Motor neuron (in vitro differentiated cells): ENCODE measurements around the gene ZSWIM1. TPM values are rescaled to one million over a fixed set of nuclear protein-coding genes. Genes with fewer than 3 reads are reported as not detected.

Experiments
- ATAC-seq, 8 experiments: fragments of 200-7000 bp; cut with Tn5 transposase; replicated peaks in 6 of 8; 2 replicates each; pipeline ENCODE4 v1.8.0; 2021; ENCODE audit warnings: mild to moderate bottlenecking in 8 of 8, moderate library complexity in 8 of 8
- H3K27ac ChIP-seq, 2 donors: fragments of 250-450 bp; sonication (Bioruptor Pico); 2 replicates each; pipeline ENCODE4 v1.9.0; 2021; ENCODE audit warnings: antibody characterized with exemption in 2 of 2, mild to moderate bottlenecking in 2 of 2, moderate library complexity in 1 of 2
- H3K4me1 ChIP-seq, 2 donors: fragments of 250-450 bp; sonication (Bioruptor Pico); replicated peaks in 1 of 2; 2 replicates each; pipeline ENCODE4 v1.6.1; 2021; ENCODE audit warnings: antibody characterized with exemption in 2 of 2, mild to moderate bottlenecking in 2 of 2, moderate library complexity in 1 of 2
- H3K4me3 ChIP-seq, 5 donors: fragments of 250-450 bp; sonication (Bioruptor Pico); 2 replicates each; pipeline ENCODE4 v1.9.0; 2021; ENCODE audit warnings: antibody characterized with exemption in 5 of 5, mild to moderate bottlenecking in 5 of 5, moderate library complexity in 4 of 5
- WGBS, 10 experiments: fragments of 450-650 bp; shearing (Covaris generic); methylation state at CpG; one replicate each; pipeline ENCODE4 v1.0.0; 2022; 5-methylcytosine and 5-hydroxymethylcytosine counted together
- in situ Hi-C, 9 experiments: fragments of 400-800 bp; cut with MboI; loops; one replicate each; pipeline ENCODE4 v1.15.0; 2021; ENCODE audit warnings: low sequenced_read_pairs in 9 of 9, low pct_unique_long_range_greater_than_20kb in 2 of 9; ENCODE audit not compliant: unreplicated experiment in 9 of 9
- total RNA-seq, 8 experiments: library from RNA; unstranded; fragments of 300-600 nt; gene quantifications; 2 replicates each; pipeline versions ENCODE4 v1.2.3 to v1.2.4, GENCODE V29; 2022

The ZSWIM1 gene
- total RNA-seq, 8 experiments from 2014 or later: 6.6 to 12.3 (median 8.9) TPM

DNA sequence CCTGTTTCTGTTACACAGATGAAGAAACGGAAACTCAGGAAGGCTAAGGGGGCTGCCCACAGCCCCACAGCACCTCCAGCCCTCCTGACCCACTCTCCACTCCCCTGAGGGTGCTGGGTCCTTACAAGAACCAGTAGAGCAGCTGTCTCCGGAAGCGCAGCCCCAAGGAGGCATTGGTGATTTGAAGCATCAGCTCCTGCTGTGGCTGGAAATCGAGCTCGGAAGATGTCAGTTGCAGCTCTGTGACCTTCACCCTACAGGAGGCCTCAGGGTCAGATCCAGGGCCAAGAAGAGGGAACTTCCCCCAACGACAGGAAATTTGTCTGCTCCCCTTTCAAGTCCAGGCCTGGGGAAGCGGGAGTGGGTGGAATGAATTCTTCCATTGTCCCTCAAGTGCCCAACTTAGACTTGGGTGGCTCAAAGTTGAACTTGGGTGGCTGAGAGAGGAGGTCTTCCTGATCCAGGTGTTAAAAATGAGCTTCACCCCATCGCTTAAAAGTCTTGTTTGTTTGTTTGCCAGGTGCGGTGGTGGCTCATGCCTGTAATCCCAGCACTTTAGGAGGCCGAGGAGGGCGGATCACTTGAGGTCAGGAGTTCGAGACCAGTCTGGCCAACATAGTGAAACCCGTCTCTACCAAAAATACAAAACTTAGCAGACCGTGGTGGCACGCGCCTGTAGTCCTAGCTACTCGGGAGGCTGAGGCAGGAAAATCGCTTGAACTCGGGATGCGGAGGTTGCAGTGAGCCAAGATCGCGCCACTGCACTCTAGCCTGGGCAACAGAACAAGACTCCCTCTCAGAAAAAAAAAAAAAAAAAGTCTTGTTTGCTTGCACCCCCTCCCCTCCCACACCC lies 29.0 kb downstream of the ZSWIM1 start:
- Histone ChIP-seq H3K4me3 (peak overlapping the region; percentile 28 to 50 (median 35)), H3K4me1 (peaks cover 7 to 15% of the 10 kb centered on the region in 2 donors), H3K27ac (peak overlapping the region; percentile 0 to 41)
- in situ Hi-C loops: no loop called here
- WGBS, 10 experiments: 60 to 100% (median 91%) methylated on average over 1 to 11 of the region's 22 CpGs; no CpG with 5 or more reads in 2 of the 10 experiments
- no peak for ATAC-seq

DNA sequence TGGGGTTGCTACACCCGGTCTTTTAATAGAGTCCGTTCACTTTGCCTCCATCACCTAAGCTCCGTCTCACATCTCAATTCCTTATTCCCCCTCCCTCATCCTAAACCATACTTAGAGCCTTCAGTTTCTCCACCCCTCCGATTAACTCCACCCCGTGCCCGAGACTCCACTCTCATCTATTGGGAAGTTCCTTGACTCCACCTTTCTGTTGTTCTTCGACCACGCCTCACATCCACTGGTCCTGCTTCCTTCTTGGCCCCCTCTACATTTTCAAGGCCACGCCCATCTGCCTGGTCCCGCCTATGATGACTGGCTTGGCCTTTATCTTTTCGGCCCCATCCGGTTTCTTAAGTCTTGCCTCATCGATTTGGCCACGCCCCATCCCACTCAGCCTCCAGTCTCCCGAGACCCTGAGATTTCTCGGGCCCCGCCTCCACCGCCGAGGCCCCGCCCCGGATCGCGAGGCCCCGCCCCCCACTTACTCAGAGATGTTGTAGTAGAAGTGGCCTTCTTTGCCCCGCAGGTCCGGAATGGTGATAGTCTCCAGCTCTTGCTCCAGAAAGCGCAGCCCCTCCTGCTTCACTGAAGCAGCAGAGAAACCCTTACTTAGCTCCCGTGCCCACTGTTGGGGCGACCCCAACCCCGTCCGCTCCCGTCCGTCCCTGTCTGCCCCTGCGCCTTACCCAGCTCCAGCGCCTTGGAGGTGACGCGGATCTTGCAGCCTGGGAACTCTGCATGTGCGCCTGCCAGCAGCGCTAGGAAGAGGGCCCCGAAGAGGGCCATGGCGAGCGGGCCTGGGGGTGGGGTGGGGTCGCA lies 29.9 kb downstream of the ZSWIM1 start:
- Histone ChIP-seq H3K27ac (peak overlapping the region; percentile 78 to 84), H3K4me1 (peaks cover 7 to 15% of the 10 kb centered on the region in 2 donors), H3K4me3 (peak overlapping the region; percentile 31 to 50 (median 38))
- in situ Hi-C loops: no loop called here
- ATAC-seq: peak; percentile 68 to 88 (median 76)
- WGBS, 10 experiments: 0 to 6% (median 0%) methylated on average over 1 to 7 of the region's 43 CpGs; no CpG with 5 or more reads in 3 of the 10 experiments

DNA sequence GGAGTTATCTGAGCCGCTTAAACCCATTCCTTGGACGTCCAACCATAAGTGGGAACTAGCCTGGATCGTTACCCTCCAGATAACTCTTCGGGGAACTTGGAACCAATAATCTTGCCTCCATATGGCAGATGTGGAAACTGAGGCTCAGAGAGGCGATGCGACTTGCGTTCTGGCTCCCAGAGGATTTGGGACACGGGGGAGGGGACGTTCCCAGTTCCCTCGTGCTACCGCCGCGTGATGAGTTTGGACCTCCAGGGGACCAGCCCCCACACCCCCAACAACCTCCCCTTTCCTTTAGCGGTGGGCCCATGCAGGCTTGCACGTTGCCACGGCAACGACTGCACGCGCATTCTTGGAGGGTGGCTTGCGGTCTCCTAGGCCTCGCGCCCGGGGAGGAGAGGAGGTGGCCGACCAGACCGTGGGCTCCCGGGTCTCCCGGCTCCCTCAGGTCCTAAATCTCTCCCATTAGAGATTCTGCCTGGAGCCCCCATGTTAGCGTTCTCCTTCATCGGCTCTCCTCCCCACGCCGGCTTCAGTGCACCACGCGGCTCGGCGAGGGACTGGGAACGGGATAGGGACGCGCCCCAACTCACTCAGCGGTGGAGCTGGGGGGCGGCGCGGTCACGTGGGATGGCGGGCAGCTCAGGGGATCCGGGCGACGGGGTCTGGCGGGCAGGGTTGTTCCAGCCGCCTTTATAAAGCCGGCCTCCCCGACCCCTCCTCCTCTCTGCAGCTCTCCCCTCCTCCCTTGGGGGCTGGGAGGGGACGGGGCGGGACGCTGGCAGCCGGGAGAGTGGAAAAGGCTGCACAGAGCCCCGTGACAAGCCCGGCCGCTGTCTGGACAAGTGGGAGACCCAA lies 30.7 kb downstream of the ZSWIM1 start, which contains the start of gene PLTP:
Gene PLTP (minus strand): TSS at position 670 of the 858 bp plus-strand sequence. CDS start 703 bp downstream, outside the sequence.
- Histone ChIP-seq H3K4me3 (peak within 1 kb of the TSS; percentile 31 to 50 (median 38)), H3K27ac (peak within 1 kb of the TSS; percentile 78 to 84), H3K4me1 (peaks cover 7 to 15% of the 10 kb centered on the region in 2 donors)
- WGBS, 10 experiments: 0% methylated on average over 1 of the region's 58 CpGs; no CpG with 5 or more reads in 8 of the 10 experiments
- peak; percentile 20 to 74 (median 70) for ATAC-seq
- in situ Hi-C loops: no loop called here

DNA sequence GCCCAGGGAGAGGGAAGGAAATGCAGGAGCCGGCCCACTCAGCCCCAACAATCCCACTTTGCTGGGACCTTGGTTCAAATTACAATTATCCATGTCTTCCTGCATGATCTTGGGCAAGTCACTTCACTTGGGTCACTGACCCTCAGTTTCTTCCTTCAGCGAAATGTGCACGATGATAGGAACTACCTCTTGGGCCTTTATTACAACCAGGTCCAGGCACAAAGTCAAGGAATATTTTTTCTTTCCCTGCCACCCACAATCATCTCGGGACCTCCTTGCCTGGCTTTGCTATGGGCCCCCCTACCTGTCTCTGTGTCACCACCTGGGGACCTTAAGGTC lies 31.3 kb downstream of the ZSWIM1 start:
- WGBS, 10 experiments: 0 to 80% (median 38%) methylated on average over 1 to 4 of the region's 4 CpGs; no CpG with 5 or more reads in 4 of the 10 experiments
- H3K4me3 ChIP-seq: peak overlapping the region; percentile 31 to 50 (median 38)
- in situ Hi-C loops: no loop called here
- H3K4me1 ChIP-seq: peaks cover 7 to 15% of the 10 kb centered on the region in 2 donors
- no peak for ATAC-seq
- H3K27ac ChIP-seq: peak overlapping the region; percentile 78 to 84

DNA sequence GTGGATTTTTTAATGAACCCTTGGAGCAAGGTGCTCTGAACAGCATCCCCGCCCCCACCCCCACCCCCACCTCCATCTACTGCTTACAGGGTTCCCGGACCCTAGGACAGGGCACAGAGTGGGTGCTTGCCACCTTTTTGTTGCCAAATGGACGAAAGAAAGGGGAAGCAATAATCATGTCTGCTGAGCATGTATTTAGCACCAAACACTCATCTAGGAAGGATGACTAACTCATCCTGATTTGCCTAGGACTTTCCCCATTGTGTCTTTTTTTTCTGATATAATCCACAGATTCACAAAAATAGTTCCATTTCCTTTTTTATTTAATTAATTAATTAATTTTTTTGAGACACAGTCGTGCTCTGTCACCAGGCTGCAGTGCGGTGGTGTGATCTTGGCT lies 32.1 kb downstream of the ZSWIM1 start:
- H3K4me3 ChIP-seq: no peak overlapping the region
- ATAC-seq: no peak
- no peak overlapping the region for H3K27ac ChIP-seq
- H3K4me1 ChIP-seq: peaks cover 7 to 15% of the 10 kb centered on the region in 2 donors
- in situ Hi-C loops: no loop called here
- 33 to 100% (median 93%) methylated on average over 2 to 3 of the region's 5 CpGs; no CpG with 5 or more reads in 4 of the 10 experiments for WGBS, 10 experiments

DNA sequence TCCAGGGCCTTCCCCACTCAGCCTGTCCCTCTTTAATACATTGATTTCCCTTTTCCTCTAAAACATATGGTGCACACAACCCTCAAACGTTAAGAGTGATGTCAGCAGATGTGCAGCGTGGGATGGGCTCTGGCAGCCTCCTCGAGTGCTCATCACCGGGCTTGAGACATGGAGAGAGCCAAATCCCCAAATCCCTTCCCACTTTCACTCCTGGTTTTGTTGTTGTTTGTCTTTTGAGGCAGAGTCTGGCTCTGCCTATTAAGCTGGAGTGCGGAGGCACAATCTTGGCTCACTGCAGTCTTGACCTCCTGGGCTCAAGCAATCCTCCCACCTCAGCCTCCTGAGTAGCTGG lies 36.7 kb downstream of the ZSWIM1 start:
- no peak overlapping the region for H3K27ac ChIP-seq
- WGBS, 10 experiments: 8 to 90% (median 71%) methylated on average over 1 to 5 of the region's 5 CpGs; no CpG with 5 or more reads in 3 of the 10 experiments
- H3K4me3 ChIP-seq: no peak overlapping the region
- ATAC-seq: peak in 3 of 8 experiments; percentile 9 to 27 (median 25)
- in situ Hi-C loops: no loop called here
- peaks cover under 1% of the 10 kb centered on the region in 2 donors for H3K4me1 ChIP-seq

DNA sequence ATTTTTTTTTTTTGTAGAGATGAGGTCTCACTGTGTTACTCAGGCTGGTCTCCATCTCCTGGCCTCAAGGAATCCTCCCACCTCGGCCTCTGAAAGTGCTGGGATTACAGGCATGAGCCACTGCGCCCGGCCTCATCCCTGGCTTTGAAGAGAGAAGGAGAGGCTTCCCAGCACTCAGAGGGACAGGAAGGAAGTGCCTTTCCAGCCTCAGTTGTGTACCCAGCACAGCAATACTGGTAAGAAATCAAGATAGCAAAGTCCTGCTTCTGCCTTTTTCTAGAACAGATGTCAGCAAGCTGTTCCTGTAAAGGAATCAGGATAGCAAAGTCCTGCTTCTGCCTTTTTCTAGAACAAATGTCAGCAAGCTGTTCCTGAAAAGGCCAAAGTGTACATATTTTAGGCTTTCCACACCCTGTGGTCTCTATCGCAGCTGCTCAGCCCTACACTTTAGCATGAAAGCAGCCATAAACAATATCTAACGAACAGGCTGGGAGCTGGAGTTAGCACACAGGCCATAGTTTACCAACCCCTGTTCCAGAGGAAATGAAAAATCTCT lies 37.2 kb downstream of the ZSWIM1 start:
- no peak overlapping the region for H3K27ac ChIP-seq
- WGBS, 10 experiments: 17 to 100% (median 75%) methylated on average over 1 to 5 of the region's 5 CpGs; no CpG with 5 or more reads in 2 of the 10 experiments
- H3K4me1 ChIP-seq: no peaks in the 10 kb centered on the region
- no peak overlapping the region for H3K4me3 ChIP-seq
- in situ Hi-C loops: no loop called here
- ATAC-seq: peak in 3 of 8 experiments; percentile 16 to 54 (median 53)

DNA sequence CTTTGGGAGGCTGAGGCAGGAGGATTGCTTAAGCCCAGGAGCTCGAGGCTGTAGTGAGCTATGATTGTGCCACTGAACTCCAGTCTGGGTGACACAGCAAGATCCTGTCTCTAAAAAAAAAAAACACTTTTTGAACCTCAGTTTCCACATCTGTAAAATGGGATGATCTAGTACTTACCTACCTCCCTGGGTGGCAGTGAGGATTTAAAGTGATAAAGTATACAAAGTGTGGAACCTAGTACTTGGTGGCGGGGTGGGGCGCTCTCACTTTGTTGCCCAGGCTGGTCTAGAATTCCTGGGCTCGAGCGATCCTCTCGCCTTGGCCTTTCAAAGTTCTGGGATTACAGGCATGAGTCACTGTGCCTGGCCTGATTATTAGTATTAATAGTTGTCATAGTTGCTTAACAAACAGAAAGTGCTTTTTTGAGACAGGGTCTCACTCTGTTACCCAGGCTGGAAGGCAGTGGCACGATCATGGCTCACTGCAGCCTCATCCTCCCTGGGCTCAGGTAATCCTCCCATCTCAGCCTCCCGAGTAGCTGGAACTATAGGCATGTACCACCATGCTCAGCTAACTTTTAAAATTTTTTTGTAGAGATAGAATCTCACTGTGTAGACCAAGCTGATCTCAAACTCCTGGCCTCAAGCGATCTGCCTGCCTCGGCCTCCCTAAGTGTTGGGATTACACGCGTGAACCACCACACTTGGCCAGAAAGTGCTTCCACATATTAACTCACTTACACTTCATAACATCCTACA lies 37.9 kb downstream of the ZSWIM1 start:
- whole genome bisulfite sequencing, 10 experiments: 72 to 100% (median 82%) methylated on average over 3 to 7 of the region's 12 CpGs; no CpG with 5 or more reads in 3 of the 10 experiments
- Histone ChIP-seq H3K4me3 (no peak overlapping the region), H3K4me1 (no peaks in the 10 kb centered on the region), H3K27ac (no peak overlapping the region)
- in situ Hi-C loops: no loop called here
- no peak for ATAC-seq

DNA sequence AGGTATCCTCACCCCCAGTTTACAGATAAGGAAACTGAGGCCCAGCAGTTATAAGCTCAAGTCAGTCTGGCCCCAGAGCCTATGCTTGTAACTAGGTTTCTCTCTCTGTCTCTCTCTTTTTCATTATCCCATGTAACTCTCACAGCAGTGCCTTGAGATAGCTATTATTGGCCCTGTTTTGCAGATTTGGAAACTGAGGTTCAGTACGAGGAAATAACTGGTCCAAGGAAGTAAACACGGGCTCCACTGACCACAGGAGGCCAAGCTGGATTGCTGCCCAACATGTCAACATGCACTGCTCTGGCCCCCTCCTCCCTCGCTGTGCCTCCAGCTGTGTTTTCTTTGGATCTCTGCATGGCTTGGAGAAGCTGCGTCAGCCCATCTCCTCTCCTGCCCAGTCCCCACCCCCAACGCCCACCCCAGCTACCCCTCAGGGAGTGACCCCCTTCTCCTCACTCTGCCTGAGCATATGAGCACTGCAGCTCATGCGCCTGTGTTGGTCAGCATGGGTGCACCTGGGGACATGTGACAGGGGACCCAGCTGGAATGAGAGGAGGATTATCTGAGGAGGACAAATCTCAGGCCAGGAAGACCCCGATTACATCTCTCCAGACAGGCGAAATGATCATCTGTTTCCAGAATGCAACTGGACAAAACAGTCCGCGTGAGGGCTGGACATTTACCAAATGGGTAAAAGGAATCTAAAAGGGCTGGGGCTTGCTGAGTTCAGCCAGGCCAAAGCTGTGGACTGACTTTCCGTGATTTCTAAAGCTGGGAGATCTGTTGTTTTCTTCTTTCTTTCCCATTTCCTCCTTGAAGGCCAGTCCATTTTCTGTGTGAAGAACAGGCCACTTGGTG lies 38.7 kb downstream of the ZSWIM1 start:
- Histone ChIP-seq H3K4me1 (no peaks in the 10 kb centered on the region), H3K27ac (no peak overlapping the region), H3K4me3 (no peak overlapping the region)
- ATAC-seq: peak in 5 of 8 experiments; percentile 21 to 82 (median 36)
- in situ Hi-C loops: no loop called here
- WGBS, 10 experiments: 0 to 83% (median 60%) methylated on average over 1 to 4 of the region's 11 CpGs; no CpG with 5 or more reads in 1 of the 10 experiments

DNA sequence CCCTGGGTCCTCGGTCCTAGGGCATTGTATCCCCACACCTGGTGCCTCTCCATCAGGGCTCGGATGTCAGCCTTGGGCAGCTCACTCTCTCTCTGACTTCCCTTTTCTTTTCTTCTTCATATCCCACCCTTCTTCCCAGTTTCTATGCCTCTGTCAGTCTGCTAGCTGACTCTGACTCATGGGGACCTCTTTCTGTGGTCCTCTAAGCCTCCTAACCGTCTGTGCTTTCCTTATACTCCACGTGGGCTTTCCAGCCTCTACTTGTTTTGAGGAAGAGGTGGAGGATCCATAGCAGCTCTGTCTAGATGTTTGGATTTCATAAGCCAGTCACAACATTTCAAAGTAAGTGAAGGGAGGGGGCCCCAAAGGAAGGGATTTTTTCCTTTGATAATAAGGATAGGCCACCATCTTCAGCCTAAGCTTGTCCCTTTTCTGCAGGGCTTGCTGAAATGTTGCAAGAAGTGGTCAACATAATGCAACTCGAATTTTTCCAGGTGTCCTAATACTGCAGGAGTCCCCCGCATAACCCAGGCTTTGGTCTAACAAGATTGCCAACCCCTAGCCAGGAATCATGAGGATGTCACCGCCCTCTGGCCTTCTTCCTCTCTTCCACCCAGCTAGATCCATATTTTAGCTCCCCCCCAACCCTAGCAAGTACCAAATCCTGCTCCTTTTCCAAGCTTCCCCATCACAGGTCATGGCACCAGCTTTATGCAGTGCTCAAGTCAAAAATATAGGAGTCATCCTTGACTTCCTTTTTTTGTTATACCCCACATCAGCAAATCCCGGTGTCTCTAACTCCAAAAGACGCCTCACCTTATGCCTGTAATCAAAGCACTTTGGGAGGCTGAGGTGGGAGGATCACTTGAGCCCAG lies 39.7 kb downstream of the ZSWIM1 start:
- in situ Hi-C loops: no loop called here
- no peak for ATAC-seq
- WGBS, 10 experiments: 40 to 77% (median 69%) methylated on average over 1 to 7 of the region's 9 CpGs; no CpG with 5 or more reads in 1 of the 10 experiments

More for the DNA sequence above, 39.7 kb downstream of the ZSWIM1 start:
- H3K4me3 ChIP-seq: no peak overlapping the region
- H3K27ac ChIP-seq: no peak overlapping the region
- no peaks in the 10 kb centered on the region for H3K4me1 ChIP-seq
